Measurements from ENCODE around the gene AANAT.

The AANAT gene

DNA sequence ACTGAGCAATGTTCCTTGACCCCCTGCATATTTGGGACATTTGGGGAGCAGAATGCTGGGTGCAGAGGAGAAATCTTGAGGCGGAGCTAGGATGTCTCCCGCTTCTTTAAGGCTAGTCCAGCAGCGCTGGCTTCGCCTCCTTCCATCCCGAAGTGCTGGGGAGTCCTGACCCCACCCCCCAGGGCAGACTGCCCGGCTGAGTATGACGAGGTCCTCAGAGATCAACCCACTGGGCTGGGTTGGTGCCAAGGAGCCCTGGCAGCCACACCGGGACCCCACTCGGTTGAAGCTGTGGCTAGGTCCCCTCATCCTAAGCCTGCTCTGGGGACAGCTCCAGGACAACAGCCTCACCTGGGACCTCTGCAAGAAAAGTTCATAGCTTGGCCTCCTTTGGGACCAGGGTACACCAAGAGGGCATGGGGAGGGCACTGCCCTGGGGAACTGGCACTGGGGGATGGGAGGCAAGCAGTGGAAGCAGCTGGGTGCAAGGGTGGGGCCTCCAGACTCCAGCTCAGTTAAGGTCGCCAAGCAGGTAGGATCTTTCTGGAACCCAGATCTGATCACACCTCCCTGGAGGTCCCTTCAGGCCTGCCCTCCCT is 22.8 kb downstream of the AANAT start:
- TF ChIP-seq, protein P1, sequence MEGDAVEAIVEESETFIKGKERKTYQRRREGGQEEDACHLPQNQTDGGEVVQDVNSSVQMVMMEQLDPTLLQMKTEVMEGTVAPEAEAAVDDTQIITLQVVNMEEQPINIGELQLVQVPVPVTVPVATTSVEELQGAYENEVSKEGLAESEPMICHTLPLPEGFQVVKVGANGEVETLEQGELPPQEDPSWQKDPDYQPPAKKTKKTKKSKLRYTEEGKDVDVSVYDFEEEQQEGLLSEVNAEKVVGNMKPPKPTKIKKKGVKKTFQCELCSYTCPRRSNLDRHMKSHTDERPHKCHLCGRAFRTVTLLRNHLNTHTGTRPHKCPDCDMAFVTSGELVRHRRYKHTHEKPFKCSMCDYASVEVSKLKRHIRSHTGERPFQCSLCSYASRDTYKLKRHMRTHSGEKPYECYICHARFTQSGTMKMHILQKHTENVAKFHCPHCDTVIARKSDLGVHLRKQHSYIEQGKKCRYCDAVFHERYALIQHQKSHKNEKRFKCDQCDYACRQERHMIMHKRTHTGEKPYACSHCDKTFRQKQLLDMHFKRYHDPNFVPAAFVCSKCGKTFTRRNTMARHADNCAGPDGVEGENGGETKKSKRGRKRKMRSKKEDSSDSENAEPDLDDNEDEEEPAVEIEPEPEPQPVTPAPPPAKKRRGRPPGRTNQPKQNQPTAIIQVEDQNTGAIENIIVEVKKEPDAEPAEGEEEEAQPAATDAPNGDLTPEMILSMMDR (conservative IDR thresholded peaks at IDR 0.05; ENCODE audit: low read depth, low read length) = no peak
- no peak for DNase-seq (ENCODE audit: low read depth)
- H3K4me3 ChIP-seq (ENCODE audit: low read length) = no peak overlapping the region

DNA sequence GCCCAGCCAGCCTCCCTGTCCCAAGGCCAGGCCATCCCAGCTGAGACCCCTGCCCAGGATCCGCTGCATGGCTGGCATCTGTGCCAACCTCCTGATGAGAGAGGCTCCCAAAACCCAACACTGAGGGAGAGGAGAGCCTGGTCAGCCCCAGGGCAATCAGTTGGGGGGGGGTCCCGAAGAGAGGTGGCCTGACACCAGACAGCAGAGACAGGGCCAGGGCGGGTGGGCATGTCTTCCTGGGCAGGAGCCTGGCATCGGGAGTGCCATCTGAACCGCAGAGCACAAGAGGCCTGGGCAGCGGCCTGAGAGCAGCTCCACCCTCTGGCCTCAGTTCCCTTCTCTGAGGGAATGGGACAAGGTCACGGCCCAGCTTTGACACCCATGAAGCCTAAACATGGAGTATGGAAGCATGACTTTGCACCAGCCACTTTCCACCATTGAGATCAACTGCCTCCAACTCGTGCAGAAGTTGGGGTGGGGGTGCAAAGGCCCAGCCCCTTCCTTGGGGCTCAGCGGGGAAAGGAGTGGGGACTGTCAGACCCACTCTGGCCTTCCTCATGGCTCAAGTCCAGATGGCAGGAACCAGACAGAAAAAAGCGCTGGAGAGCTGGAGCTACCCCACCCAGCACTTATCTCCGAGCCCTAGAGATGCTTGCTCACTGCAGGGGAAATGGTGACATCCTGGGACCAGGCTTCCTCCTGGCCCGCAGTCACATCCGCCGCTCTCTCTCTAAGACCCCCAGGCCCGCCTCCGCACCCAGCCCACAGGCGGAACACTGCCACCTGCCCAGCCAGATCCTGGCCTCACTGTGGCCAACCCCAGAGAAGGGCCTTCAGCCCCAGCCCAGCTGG is 24.1 kb downstream of the AANAT start:
- no peak overlapping the region for H3K4me3 ChIP-seq (ENCODE audit: low read length)

DNA sequence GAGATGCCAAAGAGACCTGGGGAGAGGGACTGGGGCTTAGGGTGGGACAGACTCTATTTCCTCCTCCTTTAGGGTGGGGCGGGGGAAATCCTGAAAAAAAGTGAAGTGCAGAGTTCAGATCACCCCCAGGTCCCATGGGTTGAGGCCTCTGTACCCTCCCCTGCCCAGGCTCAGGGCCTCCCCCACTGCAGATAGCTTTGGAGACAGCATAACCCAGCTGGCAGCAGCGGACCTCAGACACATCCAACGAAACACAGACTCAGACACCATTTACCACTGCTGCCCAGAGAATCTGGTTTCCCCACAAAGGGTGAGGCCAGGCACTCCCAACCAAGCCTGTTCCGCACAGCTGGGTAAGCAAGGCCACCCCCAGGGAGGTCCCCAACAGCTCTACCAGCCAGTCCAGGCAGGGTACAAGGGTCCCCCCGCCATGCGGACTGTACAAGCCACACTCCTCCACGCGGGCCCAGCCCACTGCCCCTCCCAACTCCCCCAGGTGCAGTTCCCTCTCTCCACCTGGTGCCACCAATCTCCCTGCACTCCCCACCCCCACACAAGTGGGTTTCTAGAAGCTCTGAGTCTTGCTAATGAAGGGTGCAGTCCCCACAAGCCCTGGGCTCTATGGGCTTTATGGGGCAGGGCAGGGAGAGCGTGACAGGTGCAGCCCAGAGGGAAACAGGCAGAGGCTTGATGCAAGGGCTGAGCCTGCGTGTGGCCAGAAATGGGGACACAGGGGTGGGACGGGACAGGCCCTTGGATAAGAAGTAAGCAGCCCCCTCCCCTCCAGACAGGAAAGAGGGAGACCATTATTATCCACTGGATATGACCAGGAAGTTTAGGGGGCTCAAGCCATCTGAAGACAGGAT is 25.0 kb downstream of the AANAT start:
- TF ChIP-seq, protein P1 (conservative IDR thresholded peaks at IDR 0.05; ENCODE audit: low read depth, low read length) = no peak
- no peak for DNase-seq (ENCODE audit: low read depth)

More for the DNA sequence above, 24.1 kb downstream of the AANAT start:
- DNase-seq (ENCODE audit: low read depth) = no peak
- TF ChIP-seq, protein P1 (conservative IDR thresholded peaks at IDR 0.05; ENCODE audit: low read depth, low read length) = no peak

DNA sequence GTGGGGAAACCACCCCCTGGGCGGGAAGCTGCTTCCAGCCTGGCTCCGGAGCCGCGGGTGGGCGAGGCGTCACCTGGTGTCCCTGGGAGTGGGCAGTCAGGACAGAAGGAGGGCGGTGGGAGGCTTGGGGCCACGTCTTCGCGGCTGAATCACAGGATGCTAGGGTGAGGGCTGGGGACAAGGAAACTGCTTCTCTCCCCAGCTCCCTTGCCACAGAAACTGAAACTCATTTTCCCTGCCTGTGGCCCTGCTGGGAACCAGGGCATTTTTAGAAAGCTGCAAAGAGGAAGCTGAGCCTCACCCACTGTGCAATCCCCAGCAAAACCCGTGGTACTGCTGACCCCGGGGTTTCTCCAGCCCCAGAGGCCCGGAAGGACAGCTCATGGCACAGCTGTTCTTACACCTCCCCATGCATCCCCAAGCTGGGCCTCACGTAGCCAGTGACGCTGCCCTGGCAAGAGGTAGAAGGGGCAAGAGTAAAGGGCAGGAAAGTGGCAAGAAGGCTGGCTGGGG is 25.6 kb downstream of the AANAT start:
- TF ChIP-seq, protein P1 (conservative IDR thresholded peaks at IDR 0.05; ENCODE audit: low read depth, low read length) = no peak
- DNase-seq (ENCODE audit: low read depth) = no peak
- no peak overlapping the region for H3K4me3 ChIP-seq (ENCODE audit: low read length)

More for the DNA sequence above, 25.0 kb downstream of the AANAT start:
- no peak overlapping the region for H3K4me3 ChIP-seq (ENCODE audit: low read length)

DNA sequence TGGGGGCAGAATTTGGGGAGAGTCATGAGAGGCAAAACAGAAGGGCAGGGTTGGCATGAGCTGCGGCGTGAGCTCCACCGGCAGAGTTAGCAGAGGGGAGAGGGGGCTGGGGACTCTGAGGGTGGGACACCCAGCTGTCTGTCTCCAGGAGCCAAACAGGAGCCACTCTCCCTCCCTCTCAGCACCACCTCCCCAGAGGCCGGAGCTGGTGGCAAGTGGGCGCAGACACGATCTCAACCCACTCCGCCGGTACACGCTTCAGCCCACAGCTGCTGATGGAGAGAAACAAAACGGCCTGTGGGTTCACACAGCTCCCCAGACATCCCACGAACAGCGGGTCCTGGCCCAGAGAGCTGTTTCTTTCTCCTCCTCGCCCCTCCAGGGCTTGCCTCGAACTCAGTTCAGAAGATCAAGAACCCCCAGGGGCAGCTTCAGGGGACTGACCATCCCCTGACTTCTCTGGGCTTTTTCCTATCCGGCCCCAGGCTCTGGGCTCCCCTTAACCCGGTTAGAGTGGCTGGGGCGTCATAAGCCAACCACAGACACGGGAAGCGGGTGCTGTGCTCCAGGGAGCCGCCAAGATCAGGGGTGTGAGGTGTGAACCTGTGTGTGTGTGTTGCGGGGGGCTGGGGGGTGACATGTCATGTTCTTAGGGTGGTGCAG is 26.2 kb downstream of the AANAT start:
- TF ChIP-seq, protein P1 (conservative IDR thresholded peaks at IDR 0.05; ENCODE audit: low read depth, low read length) = no peak
- DNase-seq (ENCODE audit: low read depth) = no peak
- H3K4me3 ChIP-seq (ENCODE audit: low read length) = no peak overlapping the region

DNA sequence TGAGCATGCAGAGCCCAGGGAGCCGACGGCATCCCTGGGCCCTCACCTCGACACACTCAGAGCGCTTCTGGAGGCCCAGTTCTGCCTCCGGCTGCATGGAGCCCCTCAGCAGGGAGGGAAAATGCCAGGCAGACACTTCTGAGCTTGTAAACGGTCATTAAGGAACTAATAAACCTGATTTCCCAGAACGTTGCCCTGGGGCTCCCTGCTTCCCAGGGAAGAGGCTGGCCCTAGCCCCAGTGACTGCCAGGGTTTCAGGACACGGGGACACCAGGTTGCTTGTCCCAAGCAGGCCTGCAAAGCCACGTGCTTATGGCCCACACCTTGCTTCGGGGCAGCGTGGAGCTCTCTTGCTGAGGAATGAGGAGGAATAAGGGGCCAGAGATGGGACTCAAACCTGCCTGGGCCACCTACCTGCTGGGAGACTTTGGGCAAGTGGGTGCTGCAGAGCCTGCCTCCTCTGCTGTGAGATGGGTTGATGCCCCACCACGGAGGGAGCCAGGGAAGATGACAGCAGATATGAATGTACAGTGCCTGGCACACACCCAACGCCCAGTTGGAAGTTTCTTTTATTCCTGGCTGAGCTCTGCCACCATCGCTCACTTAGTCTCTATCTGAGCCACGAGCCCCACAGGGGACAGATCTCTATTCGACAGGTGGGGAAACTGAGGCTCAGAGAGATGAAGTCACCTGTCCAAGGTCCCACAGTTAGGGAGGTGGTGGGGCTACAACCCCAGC is 28.4 kb downstream of the AANAT start:
- no peak overlapping the region for H3K4me3 ChIP-seq (ENCODE audit: low read length)
- no peak for DNase-seq (ENCODE audit: low read depth)
- TF ChIP-seq, protein P1 (conservative IDR thresholded peaks at IDR 0.05; ENCODE audit: low read depth, low read length) = no peak
